WTC11 (cell line): ENCODE measurements around the gene TBC1D22B. TPM values are rescaled to one million over a fixed set of nuclear protein-coding genes. Genes with fewer than 3 reads are reported as not detected.

Experiments used
- ATAC-seq: fragments of 200-7000 bp; cut with Tn5 transposase; 2 replicates; pipeline ENCODE4 v1.10.0; 2021; ENCODE audit warnings: mild to moderate bottlenecking, moderate library complexity
- CTCF ChIA-PET: fragments of 300-600 bp; sonication (Branson Sonifier 250); formaldehyde crosslinking; loops from one replicate; lab custom pipeline; 2021; ENCODE audit warnings: antibody characterized with exemption; lab: Charles Lee
- POLR2A ChIA-PET: fragments of 350-600 bp; sonication (Branson Sonifier 250); formaldehyde crosslinking; loops from one replicate; lab custom pipeline; 2021; ENCODE audit warnings: antibody characterized with exemption; lab: Charles Lee
- DNase-seq: peaks from one replicate; pipeline ENCODE4 v3.0.0; 2021; ENCODE audit warnings: low spot score
- H3K27ac Mint-ChIP-seq: 2 replicates; pipeline ENCODE4 v1.8.0; 2021; ENCODE audit warnings: mixed read lengths
- H3K27me3 Mint-ChIP-seq: 2 replicates; pipeline ENCODE4 v1.8.0; 2021; ENCODE audit warnings: low read depth, mild to moderate bottlenecking, moderate library complexity, mixed read lengths
- H3K36me3 Mint-ChIP-seq: 2 replicates; pipeline ENCODE4 v1.8.0; 2021; ENCODE audit warnings: mixed read lengths
- H3K4me1 Mint-ChIP-seq: 2 replicates; pipeline ENCODE4 v1.8.0; 2022; ENCODE audit warnings: mixed read lengths
- H3K4me3 Mint-ChIP-seq: 2 replicates; pipeline ENCODE4 v1.8.0; 2021; ENCODE audit warnings: mild to moderate bottlenecking, moderate library complexity, mixed read lengths
- H3K9me3 Mint-ChIP-seq: 2 replicates; pipeline ENCODE4 v1.8.0; 2021; ENCODE audit warnings: mixed read lengths
- CREM ChIP-seq: sonication (generic); formaldehyde crosslinking; IDR thresholded peaks from 2 replicates; pipeline ENCODE4 v1.8.1; 2022; ENCODE audit warnings: mild to moderate bottlenecking, missing genetic modification reagents, moderate library complexity
- ELF4 ChIP-seq: sonication (generic); formaldehyde crosslinking; IDR thresholded peaks from 2 replicates; pipeline ENCODE4 v1.8.1; 2022; ENCODE audit warnings: low read depth, mild to moderate bottlenecking, moderate library complexity, missing genetic modification reagents
- EMX1 ChIP-seq: fragments of 250-450 bp; sonication (Bioruptor Pico); IDR thresholded peaks from 2 replicates; pipeline ENCODE4 v1.8.0; 2021; ENCODE audit warnings: mild to moderate bottlenecking
- FOXJ3 ChIP-seq: sonication (generic); formaldehyde crosslinking; IDR thresholded peaks from 2 replicates; pipeline ENCODE4 v1.9.0; 2021; ENCODE audit warnings: missing genetic modification reagents, mild to moderate bottlenecking, borderline replicate concordance
- MXD4 ChIP-seq: fragments of 250-450 bp; sonication (Bioruptor Pico); IDR thresholded peaks from 2 replicates; pipeline ENCODE4 v1.8.0; 2021; ENCODE audit warnings: mild to moderate bottlenecking, moderate library complexity, borderline replicate concordance
- MYBL2 ChIP-seq: sonication (generic); formaldehyde crosslinking; IDR thresholded peaks from 2 replicates; pipeline ENCODE4 v1.8.1; 2023; ENCODE audit warnings: mild to moderate bottlenecking, moderate library complexity, missing genetic modification reagents
- NFE2L1 ChIP-seq: sonication (generic); formaldehyde crosslinking; IDR thresholded peaks from 2 replicates; pipeline ENCODE4 v1.8.1; 2023; ENCODE audit warnings: missing genetic modification reagents
- RORB ChIP-seq: fragments of 250-450 bp; sonication (Bioruptor Pico); IDR thresholded peaks from 2 replicates; pipeline ENCODE4 v1.9.0; 2021; ENCODE audit warnings: mild to moderate bottlenecking
- SMAD3 ChIP-seq: sonication (generic); formaldehyde crosslinking; IDR thresholded peaks from 2 replicates; pipeline ENCODE4 v1.8.0; 2022; ENCODE audit warnings: missing genetic modification reagents, mild to moderate bottlenecking, borderline replicate concordance
- TEAD4 ChIP-seq: sonication (generic); formaldehyde crosslinking; IDR thresholded peaks from 2 replicates; pipeline ENCODE4 v1.8.0; 2022; ENCODE audit warnings: mild to moderate bottlenecking, missing genetic modification reagents
- ZBTB21 ChIP-seq: sonication (generic); formaldehyde crosslinking; IDR thresholded peaks from 2 replicates; pipeline ENCODE4 v1.8.1; 2023; ENCODE audit warnings: mild to moderate bottlenecking, missing genetic modification reagents, borderline replicate concordance
- ZNF121 ChIP-seq: sonication (generic); formaldehyde crosslinking; IDR thresholded peaks from 2 replicates; pipeline ENCODE4 v1.8.0; 2023; ENCODE audit warnings: missing genetic modification reagents
- ZNF138 ChIP-seq: sonication (generic); formaldehyde crosslinking; conservative IDR thresholded peaks from 2 replicates; pipeline ENCODE4 v1.8.1; 2022; ENCODE audit warnings: mild to moderate bottlenecking, moderate library complexity, missing genetic modification reagents
- ZNF219 ChIP-seq: sonication (generic); formaldehyde crosslinking; IDR thresholded peaks from 2 replicates; pipeline ENCODE4 v1.8.0; 2023; ENCODE audit warnings: missing genetic modification reagents, mild to moderate bottlenecking, borderline replicate concordance
- total RNA-seq: library from RNA; stranded (reverse); gene quantifications from 3 replicates; pipeline ENCODE4 v1.2.3, GENCODE V29; 2021
- TF ChIP-seq, protein P1 (sequence below): sonication (generic); formaldehyde crosslinking; IDR thresholded peaks from 2 replicates; pipeline ENCODE4 v1.8.1; 2023; ENCODE audit warnings: mild to moderate bottlenecking, missing genetic modification reagents
- TF ChIP-seq, protein P2 (sequence below): sonication (generic); formaldehyde crosslinking; IDR thresholded peaks from 2 replicates; pipeline ENCODE4 v1.8.1; 2022; ENCODE audit warnings: mild to moderate bottlenecking, missing genetic modification reagents, moderate library complexity, borderline replicate concordance
- TF ChIP-seq, protein P3 (sequence below): sonication (generic); formaldehyde crosslinking; conservative IDR thresholded peaks from 2 replicates; pipeline ENCODE4 v1.8.1; 2023; ENCODE audit warnings: mild to moderate bottlenecking, low read depth, missing genetic modification reagents, moderate library complexity
- TF ChIP-seq, protein P4 (sequence below): sonication (generic); formaldehyde crosslinking; IDR thresholded peaks from 2 replicates; pipeline ENCODE4 v1.8.1; 2023; ENCODE audit warnings: mild to moderate bottlenecking, missing genetic modification reagents, moderate library complexity

The TBC1D22B gene
- total RNA-seq, 1 experiment from 2014 or later = 16.4 TPM

DNA sequence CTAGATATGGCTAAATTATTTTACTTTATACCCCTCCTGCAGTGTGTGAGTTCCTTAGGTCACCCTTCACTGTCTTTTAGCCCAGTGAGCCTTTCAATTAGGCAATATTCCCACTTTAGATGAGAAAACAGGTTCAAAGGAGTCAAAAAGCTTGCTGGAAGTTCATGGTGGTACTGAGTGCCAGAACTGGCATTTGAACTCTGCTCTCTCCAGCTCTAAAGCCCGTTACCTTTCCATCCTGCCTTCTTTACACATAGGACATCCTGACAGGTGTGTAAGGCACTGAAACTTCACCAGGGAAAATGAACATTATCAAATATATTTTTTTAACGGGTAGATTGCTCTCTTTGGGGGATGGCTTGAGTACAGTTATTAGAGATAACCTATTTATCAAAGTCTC, 11.5 kb downstream of the TBC1D22B start:
- Mint-ChIP-seq H3K36me3 (peaks cover 6% of the 10 kb centered on the region), H3K4me3 (no peak overlapping the region), H3K9me3 (no peaks in the 10 kb centered on the region), H3K27me3 (no peaks in the 10 kb centered on the region), H3K4me1 (peaks cover 40% of the 10 kb centered on the region), H3K27ac (no peak overlapping the region)
- DNase-seq (no peak), ATAC-seq (no peak)
- no peak for TF ChIP-seq CREM (CRISPR knock-in tag)
- TF ChIP-seq ZNF121 (CRISPR knock-in tag) = no peak
- no peak for TF ChIP-seq MXD4
- TF ChIP-seq, protein P1, sequence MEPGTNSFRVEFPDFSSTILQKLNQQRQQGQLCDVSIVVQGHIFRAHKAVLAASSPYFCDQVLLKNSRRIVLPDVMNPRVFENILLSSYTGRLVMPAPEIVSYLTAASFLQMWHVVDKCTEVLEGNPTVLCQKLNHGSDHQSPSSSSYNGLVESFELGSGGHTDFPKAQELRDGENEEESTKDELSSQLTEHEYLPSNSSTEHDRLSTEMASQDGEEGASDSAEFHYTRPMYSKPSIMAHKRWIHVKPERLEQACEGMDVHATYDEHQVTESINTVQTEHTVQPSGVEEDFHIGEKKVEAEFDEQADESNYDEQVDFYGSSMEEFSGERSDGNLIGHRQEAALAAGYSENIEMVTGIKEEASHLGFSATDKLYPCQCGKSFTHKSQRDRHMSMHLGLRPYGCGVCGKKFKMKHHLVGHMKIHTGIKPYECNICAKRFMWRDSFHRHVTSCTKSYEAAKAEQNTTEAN = no peak
- no peak for TF ChIP-seq FOXJ3 (CRISPR knock-in tag)
- TF ChIP-seq, protein P2, sequence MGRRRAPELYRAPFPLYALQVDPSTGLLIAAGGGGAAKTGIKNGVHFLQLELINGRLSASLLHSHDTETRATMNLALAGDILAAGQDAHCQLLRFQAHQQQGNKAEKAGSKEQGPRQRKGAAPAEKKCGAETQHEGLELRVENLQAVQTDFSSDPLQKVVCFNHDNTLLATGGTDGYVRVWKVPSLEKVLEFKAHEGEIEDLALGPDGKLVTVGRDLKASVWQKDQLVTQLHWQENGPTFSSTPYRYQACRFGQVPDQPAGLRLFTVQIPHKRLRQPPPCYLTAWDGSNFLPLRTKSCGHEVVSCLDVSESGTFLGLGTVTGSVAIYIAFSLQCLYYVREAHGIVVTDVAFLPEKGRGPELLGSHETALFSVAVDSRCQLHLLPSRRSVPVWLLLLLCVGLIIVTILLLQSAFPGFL (CRISPR knock-in tag) = no peak
- TF ChIP-seq ELF4 = no peak
- TF ChIP-seq ZBTB21 (CRISPR knock-in tag) = no peak
- no peak for TF ChIP-seq ZNF219 (CRISPR knock-in tag)
- TF ChIP-seq EMX1 (CRISPR knock-in tag) = no peak
- no peak for TF ChIP-seq TEAD4 (CRISPR knock-in tag)
- TF ChIP-seq NFE2L1 (CRISPR knock-in tag) = no peak
- no peak for TF ChIP-seq MYBL2 (CRISPR knock-in tag)
- no peak for TF ChIP-seq ZNF138 (CRISPR knock-in tag)
- TF ChIP-seq RORB (CRISPR knock-in tag) = no peak
- POLR2A ChIA-PET = no interaction called here
- CTCF ChIA-PET = interaction anchor here (2.5 kb wide), 1 partner anchor 57 kb away, joined by 6 read pairs; no protein-coding TSS in a partner anchor

DNA sequence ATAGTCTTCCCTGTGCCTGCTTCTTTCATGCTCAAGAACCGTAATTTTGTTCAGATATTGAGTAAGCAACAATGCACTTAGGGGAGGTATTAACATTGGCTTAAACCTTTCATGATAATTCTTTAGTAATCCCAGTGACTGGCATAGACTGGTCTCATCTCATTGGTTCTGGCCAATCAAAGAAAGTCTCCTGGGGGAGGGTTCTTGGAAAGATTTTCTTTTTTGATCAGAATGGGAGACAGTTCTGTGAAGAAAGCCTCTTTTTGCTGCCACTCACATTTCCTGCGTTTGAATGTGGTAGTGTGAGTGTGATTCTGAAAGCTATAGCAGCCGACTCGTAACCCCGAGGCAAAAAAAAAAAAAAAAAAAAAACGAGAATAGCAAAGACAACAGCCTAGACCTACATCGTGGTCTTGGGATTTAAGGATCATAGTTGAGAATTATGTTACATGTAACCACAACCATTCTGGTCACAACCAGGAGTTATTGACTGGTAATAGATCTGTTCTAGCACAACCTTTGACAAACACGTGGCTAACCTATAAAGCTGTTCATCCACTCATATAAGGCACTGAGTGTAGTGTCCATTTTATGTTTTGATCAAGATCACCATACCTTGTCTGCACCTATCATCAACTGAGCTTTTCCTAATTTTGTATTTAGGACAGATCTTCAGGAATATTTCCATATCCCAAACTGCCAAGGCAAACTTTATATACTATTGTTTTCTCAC, 15.4 kb downstream of the TBC1D22B start:
- H3K4me3 Mint-ChIP-seq = no peak overlapping the region
- CTCF ChIA-PET = interaction anchor here (0.6 kb wide), 1 partner anchor 184 kb away, joined by 3 read pairs; no protein-coding TSS in a partner anchor

More for the DNA sequence above, 15.4 kb downstream of the TBC1D22B start:
- peaks cover 6% of the 10 kb centered on the region for H3K36me3 Mint-ChIP-seq
- peak overlapping the region; percentile 33 for H3K27ac Mint-ChIP-seq
- POLR2A ChIA-PET = interaction anchor here (0.6 kb wide), 1 partner anchor 283 kb away, joined by 4 read pairs; no protein-coding TSS in a partner anchor
- H3K9me3 Mint-ChIP-seq = no peaks in the 10 kb centered on the region
- TF ChIP-seq NFE2L1 (CRISPR knock-in tag) = no peak
- TF ChIP-seq, protein P3, sequence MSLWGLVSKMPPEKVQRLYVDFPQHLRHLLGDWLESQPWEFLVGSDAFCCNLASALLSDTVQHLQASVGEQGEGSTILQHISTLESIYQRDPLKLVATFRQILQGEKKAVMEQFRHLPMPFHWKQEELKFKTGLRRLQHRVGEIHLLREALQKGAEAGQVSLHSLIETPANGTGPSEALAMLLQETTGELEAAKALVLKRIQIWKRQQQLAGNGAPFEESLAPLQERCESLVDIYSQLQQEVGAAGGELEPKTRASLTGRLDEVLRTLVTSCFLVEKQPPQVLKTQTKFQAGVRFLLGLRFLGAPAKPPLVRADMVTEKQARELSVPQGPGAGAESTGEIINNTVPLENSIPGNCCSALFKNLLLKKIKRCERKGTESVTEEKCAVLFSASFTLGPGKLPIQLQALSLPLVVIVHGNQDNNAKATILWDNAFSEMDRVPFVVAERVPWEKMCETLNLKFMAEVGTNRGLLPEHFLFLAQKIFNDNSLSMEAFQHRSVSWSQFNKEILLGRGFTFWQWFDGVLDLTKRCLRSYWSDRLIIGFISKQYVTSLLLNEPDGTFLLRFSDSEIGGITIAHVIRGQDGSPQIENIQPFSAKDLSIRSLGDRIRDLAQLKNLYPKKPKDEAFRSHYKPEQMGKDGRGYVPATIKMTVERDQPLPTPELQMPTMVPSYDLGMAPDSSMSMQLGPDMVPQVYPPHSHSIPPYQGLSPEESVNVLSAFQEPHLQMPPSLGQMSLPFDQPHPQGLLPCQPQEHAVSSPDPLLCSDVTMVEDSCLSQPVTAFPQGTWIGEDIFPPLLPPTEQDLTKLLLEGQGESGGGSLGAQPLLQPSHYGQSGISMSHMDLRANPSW (CRISPR knock-in tag) = no peak
- TF ChIP-seq, protein P4, sequence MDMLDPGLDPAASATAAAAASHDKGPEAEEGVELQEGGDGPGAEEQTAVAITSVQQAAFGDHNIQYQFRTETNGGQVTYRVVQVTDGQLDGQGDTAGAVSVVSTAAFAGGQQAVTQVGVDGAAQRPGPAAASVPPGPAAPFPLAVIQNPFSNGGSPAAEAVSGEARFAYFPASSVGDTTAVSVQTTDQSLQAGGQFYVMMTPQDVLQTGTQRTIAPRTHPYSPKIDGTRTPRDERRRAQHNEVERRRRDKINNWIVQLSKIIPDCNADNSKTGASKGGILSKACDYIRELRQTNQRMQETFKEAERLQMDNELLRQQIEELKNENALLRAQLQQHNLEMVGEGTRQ = no peak
- TF ChIP-seq ZNF138 (CRISPR knock-in tag) = no peak
- no peak for TF ChIP-seq SMAD3 (CRISPR knock-in tag)
- TF ChIP-seq, all 79 proteins: peak for 0
- DNase-seq = no peak
- no peak for ATAC-seq
- peaks cover 16% of the 10 kb centered on the region for H3K4me1 Mint-ChIP-seq
- H3K27me3 Mint-ChIP-seq = no peaks in the 10 kb centered on the region
